Fibroblast of lung (primary cell): ENCODE results near the gene NFYC.

ENCODE experiments used
- EZH2 ChIP-seq: IDR thresholded peaks from 2 replicates; pipeline ENCODE4 v1.5.1; 2012; ENCODE audit warnings: low read length, control low read depth, mild to moderate bottlenecking; ENCODE audit errors: missing control alignments
- TF ChIP-seq, protein P1 (sequence below), 2 donors: IDR thresholded peaks in 1 of 2; conservative IDR thresholded peaks in 1 of 2; 1 replicate in 1 of 2; 2 replicates in 1 of 2; pipeline ENCODE4 v1.5.1; 2011 to 2012; ENCODE audit warnings: low read length in 2 of 2, control low read depth in 1 of 2, inconsistent platforms in 1 of 2, low read depth in 1 of 2, mild to moderate bottlenecking in 1 of 2

DNA sequence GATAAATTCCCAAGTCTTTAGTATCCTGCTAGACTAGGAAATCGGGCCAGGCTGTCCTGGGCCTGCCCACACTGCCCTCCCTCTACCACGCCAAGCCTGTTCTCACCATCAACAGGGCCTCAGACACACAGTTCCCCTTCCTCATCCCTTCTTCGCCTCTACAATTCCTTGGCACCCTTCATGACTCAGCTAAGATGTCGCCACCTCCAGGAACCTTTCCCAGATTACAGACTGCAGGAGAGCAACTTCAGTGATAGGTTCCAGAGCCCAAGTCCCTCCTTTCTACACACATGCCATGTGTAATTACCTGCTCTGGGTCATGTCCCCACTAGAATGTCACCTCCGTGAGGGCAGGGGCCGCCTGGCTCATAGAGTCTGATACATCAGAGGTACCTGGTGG lies 29.4 kb upstream of the NFYC start:
- TF ChIP-seq, protein P1, sequence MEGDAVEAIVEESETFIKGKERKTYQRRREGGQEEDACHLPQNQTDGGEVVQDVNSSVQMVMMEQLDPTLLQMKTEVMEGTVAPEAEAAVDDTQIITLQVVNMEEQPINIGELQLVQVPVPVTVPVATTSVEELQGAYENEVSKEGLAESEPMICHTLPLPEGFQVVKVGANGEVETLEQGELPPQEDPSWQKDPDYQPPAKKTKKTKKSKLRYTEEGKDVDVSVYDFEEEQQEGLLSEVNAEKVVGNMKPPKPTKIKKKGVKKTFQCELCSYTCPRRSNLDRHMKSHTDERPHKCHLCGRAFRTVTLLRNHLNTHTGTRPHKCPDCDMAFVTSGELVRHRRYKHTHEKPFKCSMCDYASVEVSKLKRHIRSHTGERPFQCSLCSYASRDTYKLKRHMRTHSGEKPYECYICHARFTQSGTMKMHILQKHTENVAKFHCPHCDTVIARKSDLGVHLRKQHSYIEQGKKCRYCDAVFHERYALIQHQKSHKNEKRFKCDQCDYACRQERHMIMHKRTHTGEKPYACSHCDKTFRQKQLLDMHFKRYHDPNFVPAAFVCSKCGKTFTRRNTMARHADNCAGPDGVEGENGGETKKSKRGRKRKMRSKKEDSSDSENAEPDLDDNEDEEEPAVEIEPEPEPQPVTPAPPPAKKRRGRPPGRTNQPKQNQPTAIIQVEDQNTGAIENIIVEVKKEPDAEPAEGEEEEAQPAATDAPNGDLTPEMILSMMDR (conservative IDR thresholded peaks at IDR 0.05 in 1 of 2, IDR thresholded peaks at IDR 0.05 in 1 of 2; ENCODE audit: low read depth in 1 of 2, low read length in 2 of 2): no peak
- no peak for TF ChIP-seq EZH2
